Osteocyte (in vitro differentiated cells): ENCODE results near the gene PTGES3L. TPM values are rescaled to one million over a fixed set of nuclear protein-coding genes. Genes with fewer than 3 reads are reported as not detected.

ENCODE experiments used
- DNase-seq: peaks from one replicate; pipeline ENCODE4 v3.0.0; 2021; ENCODE audit warnings: mixed read lengths; ENCODE audit not compliant: unreplicated experiment; ENCODE audit errors: extremely low spot score
- H3K27ac Mint-ChIP-seq: one replicate; pipeline ENCODE4 v1.8.0; 2021; ENCODE audit warnings: mild to moderate bottlenecking, mixed read lengths; ENCODE audit not compliant: unreplicated experiment
- H3K27me3 Mint-ChIP-seq: one replicate; pipeline ENCODE4 v1.8.0; 2021; ENCODE audit warnings: mixed read lengths; ENCODE audit not compliant: unreplicated experiment
- H3K36me3 Mint-ChIP-seq: one replicate; pipeline ENCODE4 v1.8.0; 2021; ENCODE audit warnings: mixed read lengths; ENCODE audit not compliant: unreplicated experiment
- H3K4me1 Mint-ChIP-seq: one replicate; pipeline ENCODE4 v1.8.0; 2021; ENCODE audit warnings: mixed read lengths; ENCODE audit not compliant: unreplicated experiment
- H3K4me3 Mint-ChIP-seq: one replicate; pipeline ENCODE4 v1.8.0; 2021; ENCODE audit warnings: mild to moderate bottlenecking, moderate library complexity, mixed read lengths; ENCODE audit not compliant: unreplicated experiment
- H3K9me3 Mint-ChIP-seq: one replicate; pipeline ENCODE4 v1.8.0; 2021; ENCODE audit warnings: mixed read lengths; ENCODE audit not compliant: unreplicated experiment
- CTCF ChIP-seq: fragments of 200-600 bp; sonication (generic); IDR thresholded peaks from 2 replicates; pipeline ENCODE4 v1.5.0; 2021; ENCODE audit warnings: antibody characterized with exemption, mild to moderate bottlenecking, moderate library complexity
- total RNA-seq: library from RNA; stranded (reverse); gene quantifications from 2 replicates; pipeline ENCODE4 v1.2.1, GENCODE V29; 2021

The PTGES3L gene
- total RNA-seq, 1 donor from 2014 or later, result 0.35 TPM

GRCh38 chr17:43020789-43021740 lies 41.2 kb upstream of the PTGES3L start:
- no peak for DNase-seq
- H3K9me3 Mint-ChIP-seq, result no peaks in the 10 kb centered on the region
- peaks cover 14% of the 10 kb centered on the region for H3K36me3 Mint-ChIP-seq

DNA sequence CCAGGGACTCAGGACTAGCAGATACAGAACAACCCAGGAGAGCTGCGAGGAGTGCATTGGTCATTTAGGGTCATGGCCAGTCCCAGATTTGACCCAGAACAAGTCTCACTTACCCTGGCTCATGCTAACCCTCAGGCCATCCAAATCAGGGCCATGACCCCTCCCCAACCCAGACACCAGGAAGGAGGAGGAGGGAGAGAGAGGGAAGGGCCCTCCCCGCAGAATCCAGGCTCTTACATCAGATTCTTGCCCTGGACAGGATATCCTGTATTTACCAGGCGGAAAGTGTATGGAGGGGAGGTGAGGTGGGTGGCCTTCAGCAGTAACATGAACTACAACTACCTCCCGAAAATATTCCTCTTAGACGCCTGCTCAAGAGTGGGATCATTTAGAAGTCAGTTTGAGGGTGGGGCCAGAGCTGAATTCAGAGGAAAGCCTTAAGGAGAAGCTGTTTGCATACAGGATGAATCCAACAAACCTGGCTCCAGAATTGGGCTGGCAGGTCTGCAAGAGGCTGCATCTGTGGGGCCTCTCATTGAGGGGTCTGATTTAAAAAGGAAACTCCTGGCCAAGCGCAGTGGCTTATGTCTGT lies 40.2 kb upstream of the PTGES3L start:
- TF ChIP-seq CTCF, result no peak
- Mint-ChIP-seq H3K4me1 (peaks cover 35% of the 10 kb centered on the region), H3K36me3 (peaks cover 19% of the 10 kb centered on the region), H3K4me3 (peak overlapping the region; percentile 94), H3K27ac (peak overlapping the region; percentile 83), H3K27me3 (no peaks in the 10 kb centered on the region), H3K9me3 (no peaks in the 10 kb centered on the region)
- DNase-seq, result no peak

More at GRCh38 chr17:43020789-43021740, 41.2 kb upstream of the PTGES3L start:
- H3K27me3 Mint-ChIP-seq, result no peaks in the 10 kb centered on the region
- peak overlapping the region; percentile 94 for H3K4me3 Mint-ChIP-seq
- H3K27ac Mint-ChIP-seq, result peak overlapping the region; percentile 96
- no peak for TF ChIP-seq CTCF
- peaks cover 31% of the 10 kb centered on the region for H3K4me1 Mint-ChIP-seq

GRCh38 chr17:43019418-43019817 lies 39.5 kb upstream of the PTGES3L start:
- H3K36me3 Mint-ChIP-seq, result peaks cover 23% of the 10 kb centered on the region
- no peak for DNase-seq
- H3K4me3 Mint-ChIP-seq, result peak overlapping the region; percentile 94
- H3K9me3 Mint-ChIP-seq, result no peaks in the 10 kb centered on the region
- peak overlapping the region; percentile 83 for H3K27ac Mint-ChIP-seq
- H3K27me3 Mint-ChIP-seq, result no peaks in the 10 kb centered on the region
- peaks cover 34% of the 10 kb centered on the region for H3K4me1 Mint-ChIP-seq
- TF ChIP-seq CTCF, result no peak

GRCh38 chr17:43018932-43019331 lies 39.1 kb upstream of the PTGES3L start:
- peak overlapping the region; percentile 56 for H3K27ac Mint-ChIP-seq
- H3K36me3 Mint-ChIP-seq, result peaks cover 24% of the 10 kb centered on the region
- H3K4me1 Mint-ChIP-seq, result peaks cover 30% of the 10 kb centered on the region
- DNase-seq, result no peak
- H3K9me3 Mint-ChIP-seq, result no peaks in the 10 kb centered on the region
- H3K27me3 Mint-ChIP-seq, result no peaks in the 10 kb centered on the region
- no peak for TF ChIP-seq CTCF
- H3K4me3 Mint-ChIP-seq, result no peak overlapping the region
